HCT116 (cell line): Measurements from ENCODE around the gene KCNMB2. TPM values are rescaled to one million over a fixed set of nuclear protein-coding genes. Genes with fewer than 3 reads are reported as not detected.

Experiments
- ATAC-seq: fragments of 200-7000 bp; cut with Tn5 transposase; 2 replicates; pipeline ENCODE4 v1.9.1; 2020; ENCODE audit warnings: mild to moderate bottlenecking, moderate library complexity
- BruUV-seq: library from RNA; stranded (reverse); fragments of 400-500 nt; replicated peaks from 2 replicates; lab custom pipeline; 2021; lab: Mats Ljungman, UMichigan
- CTCF ChIA-PET: fragments of 300-600 bp; sonication (Branson Sonifier 250); formaldehyde crosslinking; loops from one replicate; lab custom pipeline; 2021; ENCODE audit warnings: antibody characterized with exemption; lab: Charles Lee
- POLR2A ChIA-PET: fragments of 300-600, 350-600 bp; sonication (Branson Sonifier 250); formaldehyde crosslinking; loops from one replicate; lab custom pipeline; 2021; ENCODE audit warnings: antibody characterized with exemption; lab: Charles Lee
- RAD21 ChIA-PET, 2 experiments: fragments of 300-600 bp; sonication (Branson Sonifier 250); formaldehyde crosslinking; loops; one replicate each; lab custom pipeline; 2023; ENCODE audit warnings: low total read pairs in 2 of 2; ENCODE audit not compliant: uncharacterized antibody in 2 of 2, unreplicated experiment in 2 of 2, low non-redundant PET in 1 of 2; lab: Charles Lee
- DNase-seq: peaks from one replicate; pipeline ENCODE4 v3.0.0-alpha.2; 2010; ENCODE audit warnings: low read depth, low spot score
- H2AFZ ChIP-seq: fragments of 200-600 bp; shearing (Covaris generic), sonication (generic); 2 replicates; pipeline ENCODE4 v1.6.1; 2017; ENCODE audit warnings: low read depth, mixed run types, mixed read lengths, antibody characterized with exemption, low read length; ENCODE audit not compliant: poor library complexity, severe bottlenecking
- H3K27ac ChIP-seq: 2 replicates; pipeline ENCODE4 v1.5.1; 2012; ENCODE audit warnings: low read depth, low read length
- H3K27me3 ChIP-seq: fragments of 200-600 bp; sonication (generic); 2 replicates; pipeline ENCODE4 v1.6.1; 2016; ENCODE audit warnings: mixed run types, low read length, mixed read lengths; ENCODE audit not compliant: insufficient read depth
- H3K36me3 ChIP-seq, 2 experiments: fragments of 200-500 bp in 1 of 2; fragments of 200-600 bp in 1 of 2; sonication (Bioruptor generic) in 1 of 2; sonication (generic) in 1 of 2; 2 replicates each; pipeline versions ENCODE4 v1.5.1 to v1.6.1; 2014 to 2016; ENCODE audit warnings: low read length in 2 of 2, inconsistent platforms in 1 of 2, mixed read lengths in 1 of 2, mixed run types in 1 of 2; ENCODE audit not compliant: insufficient read depth in 2 of 2, control insufficient read depth in 1 of 2
- H3K4me1 ChIP-seq, 2 experiments: fragments of 200-600 bp in 1 of 2; sonication (generic) in 1 of 2; 2 replicates each; pipeline versions ENCODE4 v1.5.1 to v1.6.1; 2012 to 2017; ENCODE audit warnings: low read length in 2 of 2, inconsistent platforms in 1 of 2, mild to moderate bottlenecking in 1 of 2, mixed read lengths in 1 of 2, mixed run types in 1 of 2, moderate library complexity in 1 of 2; ENCODE audit not compliant: insufficient read depth in 2 of 2, control insufficient read depth in 1 of 2
- H3K4me2 ChIP-seq: fragments of 200-600 bp; sonication (generic); 2 replicates; pipeline ENCODE4 v1.6.1; 2017; ENCODE audit warnings: mixed run types, low read length, mixed read lengths
- H3K4me3 ChIP-seq, 2 experiments: fragments of 200-600 bp in 1 of 2; sonication (generic) in 1 of 2; replicated peaks in 1 of 2; 2 replicates each; pipeline ENCODE4 v1.5.1; 2011 to 2016; ENCODE audit warnings: low read length in 2 of 2, control low read depth in 1 of 2, low read depth in 1 of 2, mild to moderate bottlenecking in 1 of 2, mixed read lengths in 1 of 2, mixed run types in 1 of 2
- H3K79me2 ChIP-seq: fragments of 200-600 bp; sonication (generic); 2 replicates; pipeline ENCODE4 v1.6.1; 2017; ENCODE audit warnings: mild to moderate bottlenecking, mixed run types, low read length, moderate library complexity, mixed read lengths; ENCODE audit not compliant: insufficient read depth
- H3K9ac ChIP-seq: fragments of 200-600 bp; sonication (generic); 2 replicates; pipeline ENCODE4 v1.6.1; 2016; ENCODE audit warnings: low read length, mixed read lengths
- H3K9me2 ChIP-seq: fragments of 200-600 bp; sonication (generic), shearing (Covaris generic); 2 replicates; pipeline ENCODE4 v1.6.1; 2017; ENCODE audit warnings: mixed run types, mild to moderate bottlenecking, moderate library complexity; ENCODE audit not compliant: insufficient read depth
- H3K9me3 ChIP-seq, 2 experiments: fragments of 200-500 bp in 1 of 2; fragments of 200-600 bp in 1 of 2; sonication (Bioruptor generic) in 1 of 2; sonication (generic) in 1 of 2; 2 replicates each; pipeline ENCODE4 v1.6.1; 2014 to 2017; ENCODE audit warnings: low read length in 2 of 2, mixed read lengths in 2 of 2, inconsistent platforms in 1 of 2, low read depth in 1 of 2, mild to moderate bottlenecking in 1 of 2, mixed run types in 1 of 2, moderate library complexity in 1 of 2; ENCODE audit not compliant: control insufficient read depth in 1 of 2, insufficient read depth in 1 of 2
- H4K20me1 ChIP-seq: fragments of 200-600 bp; sonication (generic), shearing (Covaris generic); 2 replicates; pipeline ENCODE4 v1.6.1; 2017; ENCODE audit warnings: mixed run types, mild to moderate bottlenecking, moderate library complexity; ENCODE audit not compliant: insufficient read depth
- CBX3 ChIP-seq: IDR thresholded peaks from 2 replicates; pipeline ENCODE4 v1.6.1; 2012; ENCODE audit warnings: low read depth
- CEBPB ChIP-seq: IDR thresholded peaks from 2 replicates; pipeline ENCODE4 v1.6.1; 2012; ENCODE audit warnings: low read depth
- EGR1 ChIP-seq: IDR thresholded peaks from 2 replicates; pipeline ENCODE4 v1.6.1; 2012; ENCODE audit warnings: low read depth
- ELF1 ChIP-seq: IDR thresholded peaks from 2 replicates; pipeline ENCODE4 v1.6.1; 2012; ENCODE audit warnings: low read depth, borderline replicate concordance
- MAX ChIP-seq: IDR thresholded peaks from 2 replicates; pipeline ENCODE4 v1.6.1; 2012
- RAD21 ChIP-seq: IDR thresholded peaks from 2 replicates; pipeline ENCODE4 v1.6.1; 2012; ENCODE audit warnings: low read depth, mild to moderate bottlenecking
- REST ChIP-seq: IDR thresholded peaks from 2 replicates; pipeline ENCODE4 v1.6.1; 2012; ENCODE audit warnings: low read depth
- SP1 ChIP-seq: IDR thresholded peaks from 2 replicates; pipeline ENCODE4 v1.6.1; 2012; ENCODE audit warnings: low read depth
- TCF7L2 ChIP-seq: IDR thresholded peaks from 2 replicates; pipeline ENCODE4 v1.7.0; 2011; ENCODE audit warnings: borderline replicate concordance, inconsistent platforms; ENCODE audit not compliant: insufficient read depth, insufficient read length; ENCODE audit errors: extremely low read depth
- YY1 ChIP-seq: IDR thresholded peaks from 2 replicates; pipeline ENCODE4 v1.6.1; 2011; ENCODE audit warnings: low read length, low read depth, moderate library complexity, mild to moderate bottlenecking; ENCODE audit not compliant: insufficient replicate concordance; ENCODE audit errors: extremely low read depth
- ZFX ChIP-seq: fragments of 450-650 bp; IDR thresholded peaks from 2 replicates; pipeline ENCODE4 v1.6.1; 2017
- intact Hi-C: fragments of 100-400 bp; cut with micrococcal nuclease; formaldehyde crosslinking; loops from 2 replicates; pipeline ENCODE4 v1.10.0; 2022
- total RNA-seq: library from RNA; stranded (reverse); gene quantifications from one replicate; pipeline ENCODE4 v1.2.1, GENCODE V29; 2021; ENCODE audit not compliant: unreplicated experiment
- TF ChIP-seq, protein P1 (sequence below), 3 experiments: fragments of 200-600 bp in 1 of 3; sonication (generic) in 1 of 3; IDR thresholded peaks in 2 of 3; conservative IDR thresholded peaks in 1 of 3; 2 replicates each; pipeline ENCODE4 v1.5.1; 2012 to 2017; ENCODE audit warnings: low read depth in 2 of 3, low read length in 2 of 3, antibody characterized with exemption in 1 of 3, borderline replicate concordance in 1 of 3, control low read depth in 1 of 3, mild to moderate bottlenecking in 1 of 3, mixed read lengths in 1 of 3, mixed run types in 1 of 3, moderate library complexity in 1 of 3; ENCODE audit not compliant: insufficient read depth in 1 of 3

KCNMB2 gene
- total RNA-seq, 1 experiment from 2014 or later: not detected

DNA sequence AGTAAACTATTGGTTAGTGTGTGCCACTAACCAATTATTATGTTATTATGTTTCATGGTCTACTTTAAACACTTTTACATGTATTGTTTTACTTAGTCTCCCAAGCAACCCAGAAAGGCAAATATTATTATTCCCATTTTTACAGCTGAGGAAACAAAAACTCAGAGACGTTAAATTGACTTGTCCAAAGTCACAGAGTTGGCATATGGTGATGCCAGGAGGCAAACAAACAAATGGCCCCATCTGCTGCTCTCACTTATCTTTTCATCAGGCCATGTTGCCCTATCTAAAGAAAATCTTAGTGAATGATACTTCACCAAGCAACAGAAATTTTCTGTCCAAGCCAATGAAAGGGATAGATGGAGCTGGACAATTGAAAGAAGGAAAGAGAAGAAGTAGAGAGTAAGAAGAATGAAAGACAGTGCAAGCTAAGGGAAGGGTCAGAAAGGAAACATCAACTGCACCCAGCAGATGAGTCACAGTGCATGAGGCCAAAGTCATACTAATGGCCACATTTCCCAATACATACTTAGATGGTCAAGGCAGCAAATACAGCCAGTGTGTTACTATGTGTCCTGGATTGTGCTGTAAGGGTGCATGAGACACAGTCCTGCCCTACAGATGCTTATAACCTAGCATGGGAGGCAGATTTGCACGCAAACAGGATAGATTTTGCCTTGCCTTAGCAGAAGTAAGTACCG is 266.9 kb downstream of the KCNMB2 start:
- Histone ChIP-seq H2AFZ (no peak overlapping the region), H4K20me1 (no peaks in the 10 kb centered on the region; the same call in 1 of the 2 replicates), H3K36me3 (no peaks in the 10 kb centered on the region), H3K9me3 (no peaks in the 10 kb centered on the region), H3K4me2 (no peak overlapping the region), H3K4me3 (no peak overlapping the region), H3K9ac (no peak overlapping the region), H3K79me2 (no peaks in the 10 kb centered on the region), H3K27ac (no peak overlapping the region), H3K9me2 (no peaks in the 10 kb centered on the region), H3K4me1 (no peaks in the 10 kb centered on the region), H3K27me3 (no peaks in the 10 kb centered on the region)
- ChIA-PET RAD21 (no interaction called here), CTCF (no interaction called here), POLR2A (no interaction called here)
- DNase-seq: no peak
- intact Hi-C loops: no loop called here
- TF ChIP-seq, protein P1, sequence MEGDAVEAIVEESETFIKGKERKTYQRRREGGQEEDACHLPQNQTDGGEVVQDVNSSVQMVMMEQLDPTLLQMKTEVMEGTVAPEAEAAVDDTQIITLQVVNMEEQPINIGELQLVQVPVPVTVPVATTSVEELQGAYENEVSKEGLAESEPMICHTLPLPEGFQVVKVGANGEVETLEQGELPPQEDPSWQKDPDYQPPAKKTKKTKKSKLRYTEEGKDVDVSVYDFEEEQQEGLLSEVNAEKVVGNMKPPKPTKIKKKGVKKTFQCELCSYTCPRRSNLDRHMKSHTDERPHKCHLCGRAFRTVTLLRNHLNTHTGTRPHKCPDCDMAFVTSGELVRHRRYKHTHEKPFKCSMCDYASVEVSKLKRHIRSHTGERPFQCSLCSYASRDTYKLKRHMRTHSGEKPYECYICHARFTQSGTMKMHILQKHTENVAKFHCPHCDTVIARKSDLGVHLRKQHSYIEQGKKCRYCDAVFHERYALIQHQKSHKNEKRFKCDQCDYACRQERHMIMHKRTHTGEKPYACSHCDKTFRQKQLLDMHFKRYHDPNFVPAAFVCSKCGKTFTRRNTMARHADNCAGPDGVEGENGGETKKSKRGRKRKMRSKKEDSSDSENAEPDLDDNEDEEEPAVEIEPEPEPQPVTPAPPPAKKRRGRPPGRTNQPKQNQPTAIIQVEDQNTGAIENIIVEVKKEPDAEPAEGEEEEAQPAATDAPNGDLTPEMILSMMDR (IDR thresholded peaks at IDR 0.05 in 2 of 3, conservative IDR thresholded peaks at IDR 0.05 in 1 of 3; ENCODE audit: borderline replicate concordance in 1 of 3, insufficient read depth in 1 of 3, low read depth in 2 of 3, low read length in 2 of 3): no peak
- TF ChIP-seq ZFX: no peak
- no peak for TF ChIP-seq EGR1
- no peak for TF ChIP-seq RAD21
- TF ChIP-seq REST: no peak
- TF ChIP-seq MAX: no peak
- TF ChIP-seq TCF7L2: no peak
- no peak for TF ChIP-seq YY1
- TF ChIP-seq CEBPB: no peak
- TF ChIP-seq ELF1: no peak
- no peak for TF ChIP-seq SP1
- no peak for TF ChIP-seq CBX3
- ATAC-seq: no peak
- no TSS peak for BruUV-seq
